A172 (cell line): Measurements from ENCODE around the gene RAI14. TPM values are rescaled to one million over a fixed set of nuclear protein-coding genes. Genes with fewer than 3 reads are reported as not detected.
"Not testable (repeated sequence)": the region's sequence is repeated elsewhere in the genome, so short reads cannot be mapped to it uniquely, and the experiment has no call there.

Experiments
- DNase-seq: peaks from one replicate; pipeline ENCODE4 v3.0.0-alpha.2; 2015; ENCODE audit warnings: low spot score
- total RNA-seq: library from RNA; depleted of rRNA; stranded (reverse); fragments of >200 nt; shearing (Covaris generic); gene quantifications from 2 replicates; pipeline ENCODE4 v1.2.3, GENCODE V29; 2014

Gene RAI14
- total RNA-seq, 1 experiment from 2014 or later: 66.0 TPM

- no peak for DNase-seq
These were observed 164.5 kb downstream of the RAI14 start for GRCh38 chr5:34820593-34820992.

GRCh38 chr5:34822956-34823715 lies 167.0 kb downstream of the RAI14 start:
- no peak for DNase-seq

- no peak for DNase-seq
These were observed 170.2 kb downstream of the RAI14 start for GRCh38 chr5:34826347-34826746.

- DNase-seq: no peak
These were observed 171.7 kb downstream of the RAI14 start for GRCh38 chr5:34827588-34828506.

GRCh38 chr5:34830827-34831226 lies 174.7 kb downstream of the RAI14 start:
- DNase-seq: not testable (repeated sequence)

GRCh38 chr5:34831303-34831702 lies 175.2 kb downstream of the RAI14 start:
- DNase-seq: no peak

- DNase-seq: no peak
These were observed 176.4 kb downstream of the RAI14 start for GRCh38 chr5:34832568-34832967.

- DNase-seq: no peak
These were observed 177.0 kb downstream of the RAI14 start for GRCh38 chr5:34833090-34833489.

- DNase-seq: no peak
These were observed 178.1 kb downstream of the RAI14 start for GRCh38 chr5:34833976-34834793.

- DNase-seq: no peak
These were observed 178.6 kb downstream of the RAI14 start for GRCh38 chr5:34834794-34835089.

GRCh38 chr5:34835664-34836063 lies 179.5 kb downstream of the RAI14 start:
- no peak for DNase-seq

- DNase-seq: peak; percentile 82
These were observed 182.9 kb downstream of the RAI14 start, which contains the start of gene TTC23L for GRCh38 chr5:34838785-34839714. Gene TTC23L (plus strand): TSS chr5:34839164. CDS start chr5:34840672, 1,508 bp downstream.

GRCh38 chr5:34841816-34842215 lies 185.7 kb downstream of the RAI14 start:
- DNase-seq: no peak

GRCh38 chr5:34842554-34842953 lies 186.4 kb downstream of the RAI14 start:
- DNase-seq: no peak

- no peak for DNase-seq
These were observed 187.4 kb downstream of the RAI14 start for GRCh38 chr5:34843497-34843896.

GRCh38 chr5:34844106-34844505 lies 188.0 kb downstream of the RAI14 start:
- no peak for DNase-seq

- no peak for DNase-seq
These were observed 188.9 kb downstream of the RAI14 start for GRCh38 chr5:34844999-34845398.

- DNase-seq: no peak
These were observed 190.9 kb downstream of the RAI14 start for GRCh38 chr5:34847056-34847455.

- no peak for DNase-seq
These were observed 191.4 kb downstream of the RAI14 start for GRCh38 chr5:34847552-34847951.

GRCh38 chr5:34848230-34848629 lies 192.1 kb downstream of the RAI14 start:
- no peak for DNase-seq

- peak; percentile 25 for DNase-seq
These were observed 193.1 kb downstream of the RAI14 start for GRCh38 chr5:34849253-34849652.
